Measurements from ENCODE around the gene MTA3.

The MTA3 gene

GRCh38 chr2:42758751-42759150 is 190.3 kb downstream of the MTA3 start:
- no peak for TF ChIP-seq CTCF (IDR thresholded peaks at IDR 0.05; ENCODE audit: low read depth, low read length, poor library complexity, severe bottlenecking)
- TF ChIP-seq EZH2phosphoT487 (IDR thresholded peaks at IDR 0.05; ENCODE audit: borderline replicate concordance, low read length), result no peak
- no peaks in the 10 kb centered on the region for H4K20me1 ChIP-seq (ENCODE audit: control insufficient read depth, insufficient read depth, low read depth, low read length)
- no peak overlapping the region for H3K4me3 ChIP-seq (ENCODE audit: low read length)
- no peaks in the 10 kb centered on the region for H3K9me3 ChIP-seq (ENCODE audit: control insufficient read depth, insufficient read depth, low read length)
- H3K36me3 ChIP-seq (ENCODE audit: control insufficient read depth, low read length), result no peaks in the 10 kb centered on the region
- H3K79me2 ChIP-seq (ENCODE audit: control insufficient read depth, low read length), result no peaks in the 10 kb centered on the region
- peaks cover 11% of the 10 kb centered on the region for H3K4me1 ChIP-seq (ENCODE audit: control insufficient read depth, low read length)
- H3K27ac ChIP-seq (ENCODE audit: low read depth, low read length), result no peak overlapping the region
- H3K27me3 ChIP-seq (ENCODE audit: control insufficient read depth, low read length), result no peaks in the 10 kb centered on the region
- no peak overlapping the region for H3K4me2 ChIP-seq (ENCODE audit: low read length)
- no peaks in the 10 kb centered on the region for H3F3A ChIP-seq (ENCODE audit: control insufficient read depth, insufficient read depth)
- no peaks in the 10 kb centered on the region for H3K9me2 ChIP-seq (replicated peaks; ENCODE audit: control insufficient read depth, low read length)

- no peak overlapping the region for H3K4me2 ChIP-seq (ENCODE audit: low read length)
- no peaks in the 10 kb centered on the region for H4K20me1 ChIP-seq (ENCODE audit: control insufficient read depth, insufficient read depth, low read depth, low read length)
- H3K9me3 ChIP-seq (ENCODE audit: control insufficient read depth, insufficient read depth, low read length), result no peaks in the 10 kb centered on the region
- no peaks in the 10 kb centered on the region for H3K36me3 ChIP-seq (ENCODE audit: control insufficient read depth, low read length)
- H3K4me3 ChIP-seq (ENCODE audit: low read length), result no peak overlapping the region
- no peaks in the 10 kb centered on the region for H3K4me1 ChIP-seq (ENCODE audit: control insufficient read depth, low read length)
- H3K27ac ChIP-seq (ENCODE audit: low read depth, low read length), result no peak overlapping the region
- no peaks in the 10 kb centered on the region for H3K27me3 ChIP-seq (ENCODE audit: control insufficient read depth, low read length)
- no peaks in the 10 kb centered on the region for H3F3A ChIP-seq (ENCODE audit: control insufficient read depth, insufficient read depth)
- TF ChIP-seq CTCF (IDR thresholded peaks at IDR 0.05; ENCODE audit: low read depth, low read length, poor library complexity, severe bottlenecking) (no peak), EZH2phosphoT487 (IDR thresholded peaks at IDR 0.05; ENCODE audit: borderline replicate concordance, low read length) (no peak)
- H3K79me2 ChIP-seq (ENCODE audit: control insufficient read depth, low read length), result no peaks in the 10 kb centered on the region
- H3K9me2 ChIP-seq (replicated peaks; ENCODE audit: control insufficient read depth, low read length), result no peaks in the 10 kb centered on the region
Measured at GRCh38 chr2:42761554-42761953, 193.1 kb downstream of the MTA3 start.

GRCh38 chr2:42762155-42762554 is 193.7 kb downstream of the MTA3 start:
- no peak overlapping the region for H3K4me2 ChIP-seq (ENCODE audit: low read length)
- H4K20me1 ChIP-seq (ENCODE audit: control insufficient read depth, insufficient read depth, low read depth, low read length), result no peaks in the 10 kb centered on the region
- TF ChIP-seq CTCF (IDR thresholded peaks at IDR 0.05; ENCODE audit: low read depth, low read length, poor library complexity, severe bottlenecking), result no peak
- H3K36me3 ChIP-seq (ENCODE audit: control insufficient read depth, low read length), result no peaks in the 10 kb centered on the region
- no peaks in the 10 kb centered on the region for H3K27me3 ChIP-seq (ENCODE audit: control insufficient read depth, low read length)
- no peaks in the 10 kb centered on the region for H3K9me3 ChIP-seq (ENCODE audit: control insufficient read depth, insufficient read depth, low read length)
- H3F3A ChIP-seq (ENCODE audit: control insufficient read depth, insufficient read depth), result no peaks in the 10 kb centered on the region
- no peak overlapping the region for H3K27ac ChIP-seq (ENCODE audit: low read depth, low read length)
- H3K4me3 ChIP-seq (ENCODE audit: low read length), result no peak overlapping the region
- no peaks in the 10 kb centered on the region for H3K9me2 ChIP-seq (replicated peaks; ENCODE audit: control insufficient read depth, low read length)
- H3K79me2 ChIP-seq (ENCODE audit: control insufficient read depth, low read length), result no peaks in the 10 kb centered on the region
- H3K4me1 ChIP-seq (ENCODE audit: control insufficient read depth, low read length), result no peaks in the 10 kb centered on the region

Data from DOHH2 (cell line).